Umbilical cord (tissue), 2 donors: ENCODE data around the gene KIF12. TPM values are rescaled to one million over a fixed set of nuclear protein-coding genes. Genes with fewer than 3 reads are reported as not detected.

ENCODE experiments used
- DNase-seq: peaks from one replicate; pipeline ENCODE4 v3.0.0-alpha.2; 2015; ENCODE audit warnings: low spot score
- total RNA-seq: library from RNA; depleted of rRNA; stranded (reverse); fragments of >200 nt; gene quantifications from one replicate; pipeline ENCODE4 v1.2.3, GENCODE V29; 2014; ENCODE audit warnings: low replicate concordance; ENCODE audit not compliant: insufficient read depth

The KIF12 gene
- total RNA-seq, 1 donor from 2014 or later = not detected

GRCh38 chr9:114123031-114123977 lies 24.2 kb upstream of the KIF12 start:
- DNase-seq = no peak

- DNase-seq = no peak
Measured at GRCh38 chr9:114122136-114123027, 23.3 kb upstream of the KIF12 start.

- DNase-seq = peak; percentile 53
Measured at GRCh38 chr9:114121227-114122135, 22.4 kb upstream of the KIF12 start.

GRCh38 chr9:114120192-114121014 lies 21.3 kb upstream of the KIF12 start:
- DNase-seq = no peak

GRCh38 chr9:114119242-114120191 lies 20.4 kb upstream of the KIF12 start:
- DNase-seq = no peak

- no peak for DNase-seq
Measured at GRCh38 chr9:114117996-114118830, 19.1 kb upstream of the KIF12 start.

- DNase-seq = no peak
Measured at GRCh38 chr9:114117614-114117995, 18.5 kb upstream of the KIF12 start.

GRCh38 chr9:114116126-114116747 lies 17.1 kb upstream of the KIF12 start:
- no peak for DNase-seq

- peak; percentile 92 for DNase-seq
Measured at GRCh38 chr9:114115654-114116125, 16.6 kb upstream of the KIF12 start.

GRCh38 chr9:114114364-114114763 lies 15.3 kb upstream of the KIF12 start:
- no peak for DNase-seq

- DNase-seq = peak; percentile 86
Measured at GRCh38 chr9:114112778-114113584, 13.9 kb upstream of the KIF12 start.

- no peak for DNase-seq
Measured at GRCh38 chr9:114112325-114112724, 13.2 kb upstream of the KIF12 start.

- no peak for DNase-seq
Measured at GRCh38 chr9:114110180-114110579, 11.1 kb upstream of the KIF12 start.

- DNase-seq = no peak
Measured at GRCh38 chr9:114109124-114109523, 10.0 kb upstream of the KIF12 start.

GRCh38 chr9:114108016-114108833 lies 9.1 kb upstream of the KIF12 start:
- peak; percentile 88 for DNase-seq
